Lower leg skin (tissue), 4 donors: Measurements from ENCODE around the gene IGSF21. TPM values are rescaled to one million over a fixed set of nuclear protein-coding genes. Genes with fewer than 3 reads are reported as not detected.

Experiments
- DNase-seq, 2 donors: peaks; one replicate each; pipeline ENCODE4 v3.0.0-alpha.2; 2019; ENCODE audit warnings: low spot score in 2 of 2
- H3K4me3 ChIP-seq: fragments of 200-600 bp; sonication (generic); 2 replicates; pipeline ENCODE4 v1.5.1; 2017; ENCODE audit warnings: mild to moderate bottlenecking, low read depth; ENCODE audit not compliant: poor library complexity, severe bottlenecking
- CTCF ChIP-seq, 3 donors: fragments of 450-650 bp; IDR thresholded peaks; one replicate each; pipeline ENCODE4 v1.5.1; 2016; ENCODE audit warnings: antibody characterized with exemption in 3 of 3, mild to moderate bottlenecking in 3 of 3, moderate library complexity in 2 of 3
- POLR2A ChIP-seq, 2 donors: fragments of 450-650 bp; IDR thresholded peaks; one replicate each; pipeline ENCODE4 v1.6.1; 2016 to 2017; ENCODE audit warnings: antibody characterized with exemption in 2 of 2, mild to moderate bottlenecking in 1 of 2, moderate library complexity in 1 of 2
- WGBS, 2 donors: methylation state at CpG; one replicate each; pipeline ENCODE4 v1.1.5; 2018; 5-methylcytosine and 5-hydroxymethylcytosine counted together
- intact Hi-C: fragments of 100-400 bp; cut with DNase I; formaldehyde crosslinking; loops from one replicate; pipeline ENCODE4 v1.15.0; 2023; ENCODE audit warnings: low total_unique reads
- total RNA-seq, 4 donors: library from RNA; depleted of rRNA; stranded (reverse); fragments of >200 nt; gene quantifications; one replicate each; pipeline ENCODE4 v1.1.0, GENCODE V29; 2016

The IGSF21 gene
- total RNA-seq, 4 donors from 2014 or later: 0.66 to 3.0 (median 1.3) TPM

GRCh38 chr1:18278946-18279345 lies 171.3 kb downstream of the IGSF21 start:
- H3K4me3 ChIP-seq: no peak overlapping the region
- 30 to 43% methylated on average over 5 of the region's 5 CpGs for WGBS, 2 donors
- TF ChIP-seq CTCF (IDR thresholded peaks at IDR 0.05) (no peak), POLR2A (IDR thresholded peaks at IDR 0.05) (no peak)
- DNase-seq: no peak
- intact Hi-C loops: no loop called here

- intact Hi-C loops: no loop called here
- TF ChIP-seq POLR2A (IDR thresholded peaks at IDR 0.05) (no peak), CTCF (IDR thresholded peaks at IDR 0.05) (no peak)
- 60 to 71% methylated on average over 13 to 15 of the region's 15 CpGs for WGBS, 2 donors
- no peak for DNase-seq
- H3K4me3 ChIP-seq: no peak overlapping the region
These were observed 171.9 kb downstream of the IGSF21 start for GRCh38 chr1:18279351-18280074.

- 69 to 76% methylated on average over 5 of the region's 5 CpGs for WGBS, 2 donors
- intact Hi-C loops: no loop called here
- TF ChIP-seq POLR2A (IDR thresholded peaks at IDR 0.05) (no peak), CTCF (IDR thresholded peaks at IDR 0.05) (no peak)
These were observed 173.4 kb downstream of the IGSF21 start for GRCh38 chr1:18280956-18281355.

GRCh38 chr1:18282851-18283600 lies 175.4 kb downstream of the IGSF21 start:
- H3K4me3 ChIP-seq: no peak overlapping the region
- no peak for DNase-seq
- TF ChIP-seq CTCF (IDR thresholded peaks at IDR 0.05) (no peak), POLR2A (IDR thresholded peaks at IDR 0.05) (no peak)
- intact Hi-C loops: no loop called here
- WGBS, 2 donors: 24 to 29% methylated on average over 12 to 13 of the region's 13 CpGs

More at GRCh38 chr1:18280956-18281355, 173.4 kb downstream of the IGSF21 start:
- no peak overlapping the region for H3K4me3 ChIP-seq
- no peak for DNase-seq

GRCh38 chr1:18283601-18284385 lies 176.2 kb downstream of the IGSF21 start:
- H3K4me3 ChIP-seq: no peak overlapping the region
- 58 to 65% methylated on average over 13 of the region's 13 CpGs for WGBS, 2 donors
- DNase-seq: no peak
- no peak for TF ChIP-seq CTCF (IDR thresholded peaks at IDR 0.05)
- no peak for TF ChIP-seq POLR2A (IDR thresholded peaks at IDR 0.05)
- intact Hi-C loops: no loop called here
